HL-60 (cell line): ENCODE measurements around the gene S100A7.

ENCODE experiments used
- GABPA ChIP-seq: IDR thresholded peaks from 2 replicates; pipeline ENCODE4 v1.6.1; 2012; ENCODE audit warnings: low read depth
- POLR2AphosphoS5 ChIP-seq: IDR thresholded peaks from 2 replicates; pipeline ENCODE4 v1.6.1; 2012; ENCODE audit warnings: low read depth
- SPI1 ChIP-seq: IDR thresholded peaks from 2 replicates; pipeline ENCODE4 v1.6.1; 2012; ENCODE audit warnings: low read depth, mild to moderate bottlenecking, borderline replicate concordance
- TF ChIP-seq, protein P1 (sequence below): IDR thresholded peaks from one replicate; pipeline ENCODE4 v1.5.1; 2011; ENCODE audit warnings: low read length, control low read depth, inconsistent platforms; ENCODE audit not compliant: insufficient read depth
- TF ChIP-seq, protein P2 (sequence below): IDR thresholded peaks from 2 replicates; pipeline ENCODE4 v1.6.1; 2012; ENCODE audit warnings: low read depth; ENCODE audit not compliant: insufficient replicate concordance

DNA sequence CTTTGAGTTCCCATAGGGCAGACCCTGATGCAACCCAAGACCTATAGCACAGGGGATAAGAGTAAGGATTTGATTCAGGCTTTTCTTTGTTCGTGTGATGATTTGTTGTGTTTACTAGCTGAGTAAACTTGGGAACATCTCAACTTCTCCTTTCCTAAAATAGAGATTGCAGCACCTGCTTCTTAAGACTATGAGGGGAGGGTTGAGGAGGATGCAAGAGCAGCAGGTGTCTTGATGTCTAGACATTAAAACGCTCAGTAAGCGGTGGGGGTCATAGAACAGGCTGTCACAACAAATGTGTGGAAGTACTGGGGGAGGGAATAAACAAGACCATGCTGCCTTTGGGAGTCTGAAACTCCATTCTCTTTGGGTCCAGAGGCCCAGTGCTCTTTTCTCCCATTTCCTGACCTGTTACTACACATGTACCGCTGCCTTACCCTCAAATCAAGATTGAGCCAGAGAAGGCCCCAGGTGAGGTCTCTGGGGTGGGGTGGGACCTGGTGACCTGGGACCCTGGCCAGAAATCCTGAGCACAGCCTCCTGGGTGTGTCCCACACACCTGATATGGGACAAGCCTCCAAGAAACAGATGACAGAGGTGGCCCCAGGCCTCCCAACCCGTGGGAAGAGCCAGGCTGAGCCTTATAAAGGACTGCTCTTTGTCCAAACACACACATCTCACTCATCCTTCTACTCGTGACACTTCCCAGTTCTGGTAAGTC is 44.4 kb downstream of the S100A7 start, which contains the start of gene S100A7A:
- TF ChIP-seq, protein P1, sequence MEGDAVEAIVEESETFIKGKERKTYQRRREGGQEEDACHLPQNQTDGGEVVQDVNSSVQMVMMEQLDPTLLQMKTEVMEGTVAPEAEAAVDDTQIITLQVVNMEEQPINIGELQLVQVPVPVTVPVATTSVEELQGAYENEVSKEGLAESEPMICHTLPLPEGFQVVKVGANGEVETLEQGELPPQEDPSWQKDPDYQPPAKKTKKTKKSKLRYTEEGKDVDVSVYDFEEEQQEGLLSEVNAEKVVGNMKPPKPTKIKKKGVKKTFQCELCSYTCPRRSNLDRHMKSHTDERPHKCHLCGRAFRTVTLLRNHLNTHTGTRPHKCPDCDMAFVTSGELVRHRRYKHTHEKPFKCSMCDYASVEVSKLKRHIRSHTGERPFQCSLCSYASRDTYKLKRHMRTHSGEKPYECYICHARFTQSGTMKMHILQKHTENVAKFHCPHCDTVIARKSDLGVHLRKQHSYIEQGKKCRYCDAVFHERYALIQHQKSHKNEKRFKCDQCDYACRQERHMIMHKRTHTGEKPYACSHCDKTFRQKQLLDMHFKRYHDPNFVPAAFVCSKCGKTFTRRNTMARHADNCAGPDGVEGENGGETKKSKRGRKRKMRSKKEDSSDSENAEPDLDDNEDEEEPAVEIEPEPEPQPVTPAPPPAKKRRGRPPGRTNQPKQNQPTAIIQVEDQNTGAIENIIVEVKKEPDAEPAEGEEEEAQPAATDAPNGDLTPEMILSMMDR, result no peak
- TF ChIP-seq POLR2AphosphoS5 (no peak), GABPA (no peak), SPI1 (no peak)
- TF ChIP-seq, protein P2, sequence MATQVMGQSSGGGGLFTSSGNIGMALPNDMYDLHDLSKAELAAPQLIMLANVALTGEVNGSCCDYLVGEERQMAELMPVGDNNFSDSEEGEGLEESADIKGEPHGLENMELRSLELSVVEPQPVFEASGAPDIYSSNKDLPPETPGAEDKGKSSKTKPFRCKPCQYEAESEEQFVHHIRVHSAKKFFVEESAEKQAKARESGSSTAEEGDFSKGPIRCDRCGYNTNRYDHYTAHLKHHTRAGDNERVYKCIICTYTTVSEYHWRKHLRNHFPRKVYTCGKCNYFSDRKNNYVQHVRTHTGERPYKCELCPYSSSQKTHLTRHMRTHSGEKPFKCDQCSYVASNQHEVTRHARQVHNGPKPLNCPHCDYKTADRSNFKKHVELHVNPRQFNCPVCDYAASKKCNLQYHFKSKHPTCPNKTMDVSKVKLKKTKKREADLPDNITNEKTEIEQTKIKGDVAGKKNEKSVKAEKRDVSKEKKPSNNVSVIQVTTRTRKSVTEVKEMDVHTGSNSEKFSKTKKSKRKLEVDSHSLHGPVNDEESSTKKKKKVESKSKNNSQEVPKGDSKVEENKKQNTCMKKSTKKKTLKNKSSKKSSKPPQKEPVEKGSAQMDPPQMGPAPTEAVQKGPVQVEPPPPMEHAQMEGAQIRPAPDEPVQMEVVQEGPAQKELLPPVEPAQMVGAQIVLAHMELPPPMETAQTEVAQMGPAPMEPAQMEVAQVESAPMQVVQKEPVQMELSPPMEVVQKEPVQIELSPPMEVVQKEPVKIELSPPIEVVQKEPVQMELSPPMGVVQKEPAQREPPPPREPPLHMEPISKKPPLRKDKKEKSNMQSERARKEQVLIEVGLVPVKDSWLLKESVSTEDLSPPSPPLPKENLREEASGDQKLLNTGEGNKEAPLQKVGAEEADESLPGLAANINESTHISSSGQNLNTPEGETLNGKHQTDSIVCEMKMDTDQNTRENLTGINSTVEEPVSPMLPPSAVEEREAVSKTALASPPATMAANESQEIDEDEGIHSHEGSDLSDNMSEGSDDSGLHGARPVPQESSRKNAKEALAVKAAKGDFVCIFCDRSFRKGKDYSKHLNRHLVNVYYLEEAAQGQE, result no peak
